Osteoblast (primary cell): ENCODE measurements around the gene GSN. TPM values are rescaled to one million over a fixed set of nuclear protein-coding genes. Genes with fewer than 3 reads are reported as not detected.

Experiments used
- DNase-seq: peaks from one replicate; pipeline ENCODE4 v3.0.0; 2011; ENCODE audit warnings: low spot score, mixed read lengths; ENCODE audit not compliant: insufficient read length; ENCODE audit errors: missing footprints
- H2AFZ ChIP-seq: 2 replicates; pipeline ENCODE4 v1.6.0; 2011; ENCODE audit warnings: mild to moderate bottlenecking, low read length
- H3K27ac ChIP-seq: 2 replicates; pipeline ENCODE4 v1.5.1; 2011; ENCODE audit warnings: mild to moderate bottlenecking, low read depth, low read length, moderate library complexity
- H3K27me3 ChIP-seq: 2 replicates; pipeline ENCODE4 v1.6.0; 2012; ENCODE audit warnings: mild to moderate bottlenecking, control low read depth, inconsistent platforms, low read length, moderate library complexity; ENCODE audit not compliant: insufficient read depth
- H3K36me3 ChIP-seq: 2 replicates; pipeline ENCODE4 v1.5.1; 2011; ENCODE audit warnings: mild to moderate bottlenecking, low read length, control low read depth, moderate library complexity; ENCODE audit not compliant: insufficient read depth
- H3K4me1 ChIP-seq: 2 replicates; pipeline ENCODE4 v1.5.1; 2011; ENCODE audit warnings: mild to moderate bottlenecking, low read length, control low read depth, moderate library complexity; ENCODE audit not compliant: insufficient read depth
- H3K4me2 ChIP-seq: 2 replicates; pipeline ENCODE4 v1.6.0; 2011; ENCODE audit warnings: mild to moderate bottlenecking, low read length; ENCODE audit not compliant: insufficient read depth
- H3K4me3 ChIP-seq: fragments of 200-600 bp; sonication (generic); 3 replicates; pipeline ENCODE4 v1.5.1; 2012; ENCODE audit warnings: mild to moderate bottlenecking, low read length, inconsistent platforms; ENCODE audit not compliant: insufficient read depth
- H3K79me2 ChIP-seq: 2 replicates; pipeline ENCODE4 v1.6.0; 2012; ENCODE audit warnings: mild to moderate bottlenecking, low read length, control low read depth, inconsistent platforms; ENCODE audit not compliant: insufficient read depth
- H3K9me3 ChIP-seq: 2 replicates; pipeline ENCODE4 v1.5.1; 2011; ENCODE audit warnings: low read depth, low read length, control low read depth
- H4K20me1 ChIP-seq: 2 replicates; pipeline ENCODE4 v1.6.0; 2012; ENCODE audit warnings: mild to moderate bottlenecking, low read length, control low read depth; ENCODE audit not compliant: insufficient read depth
- CTCF ChIP-seq: IDR thresholded peaks from 2 replicates; pipeline ENCODE4 v1.5.1; 2011; ENCODE audit warnings: mild to moderate bottlenecking, low read depth, low read length, moderate library complexity; ENCODE audit errors: extremely low read depth
- total RNA-seq: library from RNA; depleted of rRNA; stranded (reverse); fragments of >200 nt; gene quantifications from 2 replicates; pipeline ENCODE4 v1.2.3, GENCODE V29; 2012

The GSN gene
- total RNA-seq, 1 donor, result 372 TPM

GRCh38 chr9:121242959-121243346 is 25.0 kb upstream of the GSN start:
- peak overlapping the region; percentile 41 for H3K27ac ChIP-seq
- DNase-seq, result no peak
- H3K27me3 ChIP-seq, result no peaks in the 10 kb centered on the region
- H2AFZ ChIP-seq, result peak overlapping the region; percentile 55
- no peak overlapping the region for H3K4me3 ChIP-seq
- H3K79me2 ChIP-seq, result no peaks in the 10 kb centered on the region
- no peaks in the 10 kb centered on the region for H3K9me3 ChIP-seq
- no peak overlapping the region for H3K4me2 ChIP-seq
- TF ChIP-seq CTCF, result no peak
- H3K4me1 ChIP-seq, result peaks cover 28% of the 10 kb centered on the region
- no peaks in the 10 kb centered on the region for H3K36me3 ChIP-seq
- H4K20me1 ChIP-seq, result no peaks in the 10 kb centered on the region

DNA sequence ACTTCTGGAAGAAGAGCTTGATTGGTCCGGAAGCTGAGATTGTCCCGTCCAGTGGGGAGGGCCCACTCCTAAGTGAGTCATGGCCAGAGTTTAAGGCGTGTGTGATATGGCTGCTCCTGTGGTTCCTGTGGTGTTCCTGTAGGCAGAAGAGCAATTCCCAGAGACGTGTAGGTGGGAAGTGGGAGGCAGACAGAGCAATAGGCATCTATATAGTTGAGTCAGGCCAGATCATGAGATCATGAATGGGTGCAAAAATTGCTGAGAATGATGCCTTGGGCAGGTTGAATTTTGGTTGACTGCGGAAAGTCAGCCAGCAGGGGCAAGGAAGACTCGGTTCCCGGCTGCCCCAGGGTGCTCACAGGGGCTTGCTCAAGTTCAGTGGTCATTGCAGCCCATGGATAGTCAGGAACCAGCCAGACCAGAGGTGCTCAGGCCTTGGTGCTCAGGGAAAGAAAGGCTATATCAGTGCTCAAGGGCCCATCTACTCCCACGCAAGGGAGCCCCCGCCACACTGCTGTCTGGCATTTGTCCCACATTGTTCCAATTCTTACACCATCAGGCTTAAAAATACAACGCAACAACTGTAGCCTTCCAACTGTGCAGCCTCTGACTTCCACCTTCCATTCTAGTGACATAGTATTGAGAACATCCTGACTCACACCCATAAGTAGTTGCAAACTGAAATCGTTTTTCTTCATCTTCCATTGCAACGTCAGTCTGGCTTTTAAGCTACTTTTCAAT is 21.0 kb upstream of the GSN start:
- H3K4me1 ChIP-seq, result peaks cover 25% of the 10 kb centered on the region
- peak overlapping the region; percentile 65 for H3K4me2 ChIP-seq
- DNase-seq, result peak; percentile 76
- H3K9me3 ChIP-seq, result no peaks in the 10 kb centered on the region
- no peak for TF ChIP-seq CTCF
- H3K27me3 ChIP-seq, result no peaks in the 10 kb centered on the region
- H4K20me1 ChIP-seq, result no peaks in the 10 kb centered on the region
- no peak overlapping the region for H3K4me3 ChIP-seq
- no peaks in the 10 kb centered on the region for H3K36me3 ChIP-seq
- peak overlapping the region; percentile 85 for H3K27ac ChIP-seq
- no peaks in the 10 kb centered on the region for H3K79me2 ChIP-seq
- peak overlapping the region; percentile 46 for H2AFZ ChIP-seq

DNA sequence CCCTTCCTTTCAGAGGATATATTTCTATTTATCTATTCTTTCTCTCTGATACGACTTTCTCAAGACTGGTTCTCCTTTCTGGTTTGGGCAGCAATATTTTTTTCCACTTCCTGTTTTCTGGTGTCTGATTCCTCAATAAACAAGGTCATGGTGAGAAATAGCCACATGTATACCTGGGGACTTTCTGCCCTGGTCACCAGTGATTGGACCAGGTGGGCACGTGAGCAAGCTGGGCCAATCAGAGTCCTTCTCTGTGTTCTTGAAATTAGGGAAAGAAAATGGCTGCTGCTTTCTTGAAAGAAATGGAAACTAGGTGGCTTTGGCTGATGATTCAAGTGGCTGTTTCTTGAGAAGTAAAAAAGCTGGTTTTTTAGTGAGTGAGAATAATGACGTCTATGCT is 18.4 kb upstream of the GSN start:
- Histone ChIP-seq H3K4me3 (no peak overlapping the region), H3K4me1 (peaks cover 14% of the 10 kb centered on the region), H3K36me3 (no peaks in the 10 kb centered on the region), H3K4me2 (no peak overlapping the region), H3K9me3 (no peaks in the 10 kb centered on the region), H4K20me1 (no peaks in the 10 kb centered on the region), H3K27me3 (no peaks in the 10 kb centered on the region), H2AFZ (no peak overlapping the region), H3K27ac (no peak overlapping the region), H3K79me2 (no peaks in the 10 kb centered on the region)
- no peak for DNase-seq
- no peak for TF ChIP-seq CTCF

GRCh38 chr9:121252104-121252851 is 15.7 kb upstream of the GSN start:
- no peak overlapping the region for H2AFZ ChIP-seq
- H3K9me3 ChIP-seq, result no peaks in the 10 kb centered on the region
- DNase-seq, result no peak
- no peaks in the 10 kb centered on the region for H4K20me1 ChIP-seq
- H3K4me2 ChIP-seq, result no peak overlapping the region
- no peak for TF ChIP-seq CTCF
- no peak overlapping the region for H3K4me3 ChIP-seq
- no peaks in the 10 kb centered on the region for H3K27me3 ChIP-seq
- H3K79me2 ChIP-seq, result no peaks in the 10 kb centered on the region
- peaks cover 5% of the 10 kb centered on the region for H3K4me1 ChIP-seq
- no peaks in the 10 kb centered on the region for H3K36me3 ChIP-seq
- no peak overlapping the region for H3K27ac ChIP-seq
